NCI-H460 (cell line): Measurements from ENCODE around the gene OAF. TPM values are rescaled to one million over a fixed set of nuclear protein-coding genes. Genes with fewer than 3 reads are reported as not detected.
"Not testable (repeated sequence)": the region's sequence is repeated elsewhere in the genome, so short reads cannot be mapped to it uniquely, and the experiment has no call there.

ENCODE experiments used
- DNase-seq: peaks from one replicate; pipeline ENCODE4 v3.0.0-alpha.2; 2016; ENCODE audit warnings: low read depth; ENCODE audit errors: extremely low read depth
- total RNA-seq: library from RNA; depleted of rRNA; stranded (reverse); fragments of >200 nt; shearing (Covaris generic); gene quantifications from 2 replicates; pipeline ENCODE4 v1.2.3, GENCODE V29; 2014; rRNA removed

OAF gene
- total RNA-seq, 1 experiment from 2014 or later, result 7.5 TPM

GRCh38 chr11:120259241-120259640 lies 48.4 kb downstream of the OAF start:
- DNase-seq, result no peak

- DNase-seq, result no peak
Observed at GRCh38 chr11:120259988-120260565, 49.2 kb downstream of the OAF start.

- DNase-seq, result no peak
Observed at GRCh38 chr11:120260616-120261015, 49.8 kb downstream of the OAF start.

- DNase-seq, result no peak
Observed at GRCh38 chr11:120261321-120261720, 50.5 kb downstream of the OAF start.

GRCh38 chr11:120261931-120262330 lies 51.1 kb downstream of the OAF start:
- DNase-seq, result no peak

- no peak for DNase-seq
Observed at GRCh38 chr11:120267319-120267718, 56.5 kb downstream of the OAF start.

GRCh38 chr11:120268686-120269085 lies 57.9 kb downstream of the OAF start:
- no peak for DNase-seq

GRCh38 chr11:120270386-120270785 lies 59.6 kb downstream of the OAF start:
- DNase-seq, result no peak

- no peak for DNase-seq
Observed at GRCh38 chr11:120271672-120272071, 60.8 kb downstream of the OAF start.

- DNase-seq, result no peak
Observed at GRCh38 chr11:120272303-120272702, 61.5 kb downstream of the OAF start.

- no peak for DNase-seq
Observed at GRCh38 chr11:120273432-120273831, 62.6 kb downstream of the OAF start.

GRCh38 chr11:120273956-120274355 lies 63.1 kb downstream of the OAF start:
- not testable (repeated sequence) for DNase-seq

- DNase-seq, result no peak
Observed at GRCh38 chr11:120279502-120279901, 68.7 kb downstream of the OAF start.

Other genes starting within 250 kb of the OAF start
- gene TRIM29, start 72.9 kb upstream of the OAF start, total RNA-seq, result not detected in 2 replicates
- gene POU2F3, start 29.1 kb downstream of the OAF start, total RNA-seq, result not detected in 2 replicates
- gene TLCD5, start 114.3 kb downstream of the OAF start, total RNA-seq, result 8.5 and 9.3 TPM in 2 replicates
- 30.4 and 34.6 TPM in 2 replicates for gene ARHGEF12, start 125.4 kb downstream of the OAF start, total RNA-seq